Esophagus squamous epithelium (tissue), 4 donors: ENCODE results near the gene HYOU1.

Source experiments
- CTCF ChIP-seq, 6 experiments: fragments of 450-650 bp in 4 of 6; fragments of 200-600 bp in 2 of 6; sonication (generic) in 2 of 6; IDR thresholded peaks; one replicate each; pipeline ENCODE4 v1.5.1; 2016 to 2019; ENCODE audit warnings: antibody characterized with exemption in 6 of 6, mild to moderate bottlenecking in 4 of 6, moderate library complexity in 4 of 6
- POLR2A ChIP-seq, 4 donors: fragments of 450-650 bp; IDR thresholded peaks; one replicate each; pipeline ENCODE4 v1.6.1; 2017; ENCODE audit warnings: antibody characterized with exemption in 4 of 4, mild to moderate bottlenecking in 4 of 4, moderate library complexity in 3 of 4

GRCh38 chr11:119100246-119100970 lies 43.4 kb upstream of the HYOU1 start:
- peak in 3 of 6 experiments; percentile 10 to 44 (median 14) for TF ChIP-seq CTCF (IDR thresholded peaks at IDR 0.05)
- no peak for TF ChIP-seq POLR2A (IDR thresholded peaks at IDR 0.05)
